H9 (cell line): ENCODE data around the gene TNC. TPM values are rescaled to one million over a fixed set of nuclear protein-coding genes. Genes with fewer than 3 reads are reported as not detected.

Experiments
- DNase-seq: peaks from one replicate; pipeline ENCODE4 v3.0.0-alpha.2; 2017
- H2AFZ ChIP-seq: one replicate; pipeline ENCODE4 v1.6.1; 2013; ENCODE audit warnings: mild to moderate bottlenecking, low read length, control low read depth, moderate library complexity
- H2AK5ac ChIP-seq: 2 replicates; pipeline ENCODE4 v1.6.1; 2013; ENCODE audit warnings: low read length, control low read depth, mixed read lengths; ENCODE audit not compliant: insufficient read length
- H2BK120ac ChIP-seq: one replicate; pipeline ENCODE4 v1.6.1; 2013; ENCODE audit warnings: low read depth, mild to moderate bottlenecking, low read length, control low read depth, inconsistent platforms; ENCODE audit not compliant: poor library complexity, severe bottlenecking
- H2BK12ac ChIP-seq: 2 replicates; pipeline ENCODE4 v1.6.1; 2013; ENCODE audit warnings: low read length, control low read depth, mixed read lengths, low read depth; ENCODE audit not compliant: insufficient read length
- H2BK15ac ChIP-seq: 2 replicates; pipeline ENCODE4 v1.6.1; 2013; ENCODE audit warnings: low read depth, low read length, control low read depth
- H2BK20ac ChIP-seq: one replicate; pipeline ENCODE4 v1.6.1; 2013; ENCODE audit warnings: low read depth, mild to moderate bottlenecking, low read length, control low read depth, inconsistent platforms; ENCODE audit not compliant: poor library complexity, severe bottlenecking
- H2BK5ac ChIP-seq: 2 replicates; pipeline ENCODE4 v1.6.1; 2013; ENCODE audit warnings: low read length, control low read depth, mixed read lengths; ENCODE audit not compliant: insufficient read length
- H3K14ac ChIP-seq: 2 replicates; pipeline ENCODE4 v1.6.1; 2013; ENCODE audit warnings: low read length, control low read depth; ENCODE audit not compliant: insufficient read depth
- H3K18ac ChIP-seq: 2 replicates; pipeline ENCODE4 v1.6.1; 2013; ENCODE audit warnings: low read depth, mild to moderate bottlenecking, mixed read lengths, low read length, control low read depth; ENCODE audit not compliant: insufficient read length
- H3K23ac ChIP-seq: 2 replicates; pipeline ENCODE4 v1.6.1; 2013; ENCODE audit warnings: low read length, control low read depth, mixed read lengths, low read depth; ENCODE audit not compliant: insufficient read length
- H3K23me2 ChIP-seq: 2 replicates; pipeline ENCODE4 v1.6.1; 2013; ENCODE audit warnings: low read depth, mild to moderate bottlenecking, mixed read lengths, low read length, control low read depth; ENCODE audit not compliant: insufficient read length, poor library complexity, severe bottlenecking
- H3K27ac ChIP-seq: 2 replicates; pipeline ENCODE4 v1.5.1; 2013; ENCODE audit warnings: low read length, control low read depth, mixed read lengths, low read depth; ENCODE audit not compliant: insufficient read length
- H3K27me3 ChIP-seq: 2 replicates; pipeline ENCODE4 v1.6.1; 2013; ENCODE audit warnings: low read length, control low read depth, inconsistent platforms; ENCODE audit not compliant: insufficient read depth
- H3K4ac ChIP-seq: 2 replicates; pipeline ENCODE4 v1.6.1; 2013; ENCODE audit warnings: low read depth, mild to moderate bottlenecking, control low read depth, inconsistent platforms, low read length, moderate library complexity
- H3K4me1 ChIP-seq: 2 replicates; pipeline ENCODE4 v1.6.1; 2013; ENCODE audit warnings: low read length, control low read depth, inconsistent platforms; ENCODE audit not compliant: insufficient read depth
- H3K4me2 ChIP-seq: 2 replicates; pipeline ENCODE4 v1.6.1; 2013; ENCODE audit warnings: low read length, control low read depth, mixed read lengths; ENCODE audit not compliant: insufficient read length, insufficient read depth
- H3K56ac ChIP-seq: 2 replicates; pipeline ENCODE4 v1.6.1; 2013; ENCODE audit warnings: low read depth, mild to moderate bottlenecking, mixed read lengths, low read length, control low read depth; ENCODE audit not compliant: insufficient read length
- H3K79me1 ChIP-seq: 2 replicates; pipeline ENCODE4 v1.6.1; 2013; ENCODE audit warnings: low read depth, mild to moderate bottlenecking, moderate library complexity, low read length, control low read depth, inconsistent platforms; ENCODE audit not compliant: insufficient read depth, poor library complexity, severe bottlenecking
- H3K79me2 ChIP-seq: 2 replicates; pipeline ENCODE4 v1.6.1; 2013; ENCODE audit warnings: low read length, control low read depth, inconsistent platforms; ENCODE audit not compliant: insufficient read depth
- H3K9ac ChIP-seq: 2 replicates; pipeline ENCODE4 v1.6.1; 2013; ENCODE audit warnings: low read length, control low read depth, mixed read lengths; ENCODE audit not compliant: insufficient read length; ENCODE audit errors: extremely low read depth
- H3K9me3 ChIP-seq: one replicate; pipeline ENCODE4 v1.6.1; 2013; ENCODE audit warnings: low read depth, low read length, inconsistent platforms; ENCODE audit not compliant: control insufficient read depth
- H3T11ph ChIP-seq: one replicate; pipeline ENCODE4 v1.6.1; 2013; ENCODE audit warnings: mild to moderate bottlenecking, low read length, control low read depth, inconsistent platforms
- H4K20me1 ChIP-seq: one replicate; pipeline ENCODE4 v1.6.1; 2013; ENCODE audit not compliant: control insufficient read depth, insufficient read length, insufficient read depth
- H4K5ac ChIP-seq: 2 replicates; pipeline ENCODE4 v1.6.1; 2013; ENCODE audit warnings: low read depth, mild to moderate bottlenecking, mixed read lengths, low read length, control low read depth; ENCODE audit not compliant: insufficient read length
- H4K8ac ChIP-seq: replicated peaks from 2 replicates; pipeline ENCODE4 v1.6.1; 2013; ENCODE audit warnings: low read length, control low read depth, mixed read lengths, low read depth; ENCODE audit not compliant: insufficient read length
- H4K91ac ChIP-seq: 2 replicates; pipeline ENCODE4 v1.6.1; 2013; ENCODE audit warnings: low read depth, mild to moderate bottlenecking, moderate library complexity, mixed read lengths, low read length, control low read depth; ENCODE audit not compliant: insufficient read length
- H3K27ac Mint-ChIP-seq, 3 experiments: 2 replicates in 2 of 3; 3 replicates in 1 of 3; pipeline ENCODE4 v1.8.0; 2020 to 2021; ENCODE audit warnings: mixed read lengths in 3 of 3, mild to moderate bottlenecking in 1 of 3, moderate library complexity in 1 of 3
- H3K27me3 Mint-ChIP-seq: 2 replicates; pipeline ENCODE4 v1.8.0; 2021; ENCODE audit warnings: low read depth, mild to moderate bottlenecking, moderate library complexity, mixed read lengths
- H3K36me3 Mint-ChIP-seq, 3 experiments: 2 replicates in 2 of 3; 3 replicates in 1 of 3; pipeline ENCODE4 v1.8.0; 2020 to 2021; ENCODE audit warnings: low read depth in 3 of 3, mixed read lengths in 3 of 3; ENCODE audit not compliant: insufficient read depth in 1 of 3
- H3K4me1 Mint-ChIP-seq, 2 experiments: 2 replicates each; pipeline ENCODE4 v1.8.0; 2020; ENCODE audit warnings: mixed read lengths in 2 of 2
- H3K4me3 Mint-ChIP-seq, 2 experiments: 2 replicates in 1 of 2; 3 replicates in 1 of 2; pipeline ENCODE4 v1.8.0; 2020 to 2021; ENCODE audit warnings: mild to moderate bottlenecking in 2 of 2, mixed read lengths in 2 of 2, moderate library complexity in 1 of 2
- H3K9me3 Mint-ChIP-seq, 2 experiments: 2 replicates in 1 of 2; 3 replicates in 1 of 2; pipeline ENCODE4 v1.8.0; 2020; ENCODE audit warnings: mild to moderate bottlenecking in 2 of 2, mixed read lengths in 2 of 2, moderate library complexity in 1 of 2
- CTCF ChIP-seq: fragments of 200-600 bp; sonication (generic); conservative IDR thresholded peaks from 3 replicates; pipeline ENCODE4 v1.8.0; 2021; ENCODE audit warnings: antibody characterized with exemption, mild to moderate bottlenecking
- WGBS: extraction: QIAGEN DNeasy Blood & Tissue Kit; methylation state at CpG from one replicate; pipeline ENCODE4 v1.1.7; 2013; ENCODE audit warnings: missing lambda C conversion rate, low lambda C conversion rate, mixed read lengths; ENCODE audit not compliant: insufficient read length; ENCODE audit errors: extremely low coverage; 5-methylcytosine and 5-hydroxymethylcytosine counted together
- total RNA-seq: library from RNA; stranded (reverse); gene quantifications from 2 replicates; pipeline ENCODE4 v1.2.1, GENCODE V29; 2021

TNC gene
- total RNA-seq, 1 experiment from 2014 or later = 0.63 TPM

- Mint-ChIP-seq H3K4me3 (no peak overlapping the region), H3K27ac (no peak overlapping the region), H3K9me3 (no peaks in the 10 kb centered on the region), H3K4me1 (peaks cover 2 to 6% of the 10 kb centered on the region in 2 experiments; a peak in 2 of 4 replicates), H3K36me3 (no peaks in the 10 kb centered on the region), H3K27me3 (peaks cover 10% of the 10 kb centered on the region)
- Histone ChIP-seq H3K27me3 (no peaks in the 10 kb centered on the region), H3K79me1 (no peaks in the 10 kb centered on the region), H3K23ac (no peak overlapping the region), H3K18ac (no peak overlapping the region), H3K56ac (no peak overlapping the region), H3K27ac (no peak overlapping the region), H2BK12ac (no peak overlapping the region), H4K91ac (no peak overlapping the region), H3K14ac (no peak overlapping the region), H3K79me2 (no peaks in the 10 kb centered on the region), H3K9ac (no peak overlapping the region), H3K23me2 (no peaks in the 10 kb centered on the region), H3K4ac (no peak overlapping the region), H3T11ph (no peak overlapping the region), H3K4me2 (no peak overlapping the region), H2BK15ac (no peak overlapping the region), H2BK20ac (no peak overlapping the region), H2BK120ac (no peak overlapping the region), H3K4me1 (no peaks in the 10 kb centered on the region), H2AFZ (no peak overlapping the region), H4K20me1 (no peaks in the 10 kb centered on the region), H3K9me3 (no peaks in the 10 kb centered on the region), H4K8ac (no peak overlapping the region), H2AK5ac (no peak overlapping the region), H2BK5ac (no peak overlapping the region), H4K5ac (no peak overlapping the region)
- TF ChIP-seq CTCF = no peak
- no peak for DNase-seq
- WGBS = no CpG with 5 or more reads among the region's 2 CpGs
Observed at GRCh38 chr9:115143689-115144088, 25.7 kb upstream of the TNC start.
